Mammary microvascular endothelial cell (primary cell): ENCODE results near the gene RALGAPB. TPM values are rescaled to one million over a fixed set of nuclear protein-coding genes. Genes with fewer than 3 reads are reported as not detected.

Experiments
- total RNA-seq: library from RNA; depleted of rRNA; stranded (reverse); fragments of >200 nt; gene quantifications from 2 replicates; pipeline ENCODE4 v1.2.3, GENCODE V29; 2015

The RALGAPB gene
- 26.0 and 30.4 TPM in 2 replicates for total RNA-seq

DNA sequence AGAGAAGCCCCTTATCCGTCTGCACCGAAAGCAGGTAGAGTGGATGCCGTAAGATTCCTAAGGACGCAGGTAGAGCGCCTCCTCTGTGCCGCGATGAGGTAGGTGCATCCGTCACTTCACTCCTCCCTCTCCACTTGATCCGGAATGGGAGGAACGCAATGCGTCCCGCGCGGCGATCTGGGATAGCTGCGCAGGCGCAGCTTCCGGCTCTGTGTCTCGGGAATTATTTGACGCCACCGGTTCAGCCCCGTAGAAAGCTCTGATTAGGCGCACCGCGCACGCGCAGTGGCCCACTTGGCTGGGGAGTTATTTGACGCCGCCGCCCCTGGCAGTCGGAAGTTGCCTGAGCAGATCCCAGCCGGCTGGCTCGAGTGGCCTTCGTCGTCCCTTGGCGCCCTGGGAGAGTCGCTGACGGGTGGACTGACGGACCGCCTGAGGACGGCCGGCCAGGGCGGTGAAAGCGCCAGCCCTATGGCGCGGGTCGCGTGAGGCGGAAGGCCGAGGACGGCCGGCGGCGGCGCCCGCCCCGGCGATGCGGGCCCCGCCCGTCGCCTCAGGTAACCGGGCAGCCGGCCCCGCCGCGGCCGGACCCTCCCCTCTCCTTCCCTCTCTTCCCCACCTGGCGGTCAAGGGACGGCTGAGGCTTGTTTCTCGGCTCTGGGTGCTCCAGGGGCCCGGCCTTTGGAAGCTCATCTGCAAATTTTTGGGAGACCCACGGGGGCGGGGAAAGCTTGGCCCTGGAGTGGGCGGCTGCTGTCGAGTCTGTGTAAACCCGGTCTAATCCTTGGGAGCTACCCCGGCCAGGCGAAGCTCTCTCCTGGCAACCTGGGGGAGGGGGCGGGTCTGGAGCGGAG lies at the start of gene RALGAPB:
RALGAPB (plus strand) TSS at position 331 of the 854 bp plus-strand sequence. CDS start 15,590 bp downstream, outside the sequence.

DNA sequence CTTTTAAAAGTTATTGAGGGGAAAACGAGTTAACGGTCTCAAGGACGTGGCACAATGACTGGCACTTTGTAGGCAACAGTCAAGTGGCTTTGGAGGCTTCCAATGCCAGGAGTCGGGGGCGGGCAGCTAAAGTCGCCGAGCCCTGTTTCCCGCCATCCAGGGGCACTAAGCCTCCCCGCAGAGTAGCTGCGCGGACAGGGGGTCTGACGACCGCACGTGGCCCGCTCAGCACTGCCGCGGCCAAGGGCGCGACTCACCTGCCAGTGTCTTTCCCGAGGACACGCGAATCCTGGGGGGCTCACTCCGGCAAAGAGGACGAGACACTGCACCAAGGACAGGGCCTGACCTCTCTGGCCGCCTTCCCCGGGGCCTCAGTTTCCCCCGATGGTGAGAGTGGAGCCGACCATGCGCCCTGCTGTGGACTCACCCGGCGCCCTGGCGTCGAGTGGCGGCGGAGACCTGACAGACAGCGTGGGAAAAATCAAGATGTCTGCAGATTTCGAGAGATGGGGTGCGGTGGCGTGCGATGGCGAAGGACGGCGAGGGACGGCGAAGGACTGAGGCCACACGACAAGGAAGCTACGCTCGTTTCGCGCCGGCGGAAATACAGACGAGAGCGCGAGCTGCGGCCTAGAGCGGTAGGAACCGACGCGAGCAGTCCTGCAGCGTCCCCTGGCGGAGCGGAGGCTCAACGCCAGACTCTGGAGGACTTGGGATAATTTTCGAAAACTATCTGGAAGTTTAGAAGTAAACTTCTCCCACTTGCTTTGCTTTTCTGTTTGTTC lies 37.7 kb upstream of the RALGAPB start, which contains the start of gene SNHG17:
SNHG17 (minus strand) TSS at position 559 of the 785 bp plus-strand sequence.

DNA sequence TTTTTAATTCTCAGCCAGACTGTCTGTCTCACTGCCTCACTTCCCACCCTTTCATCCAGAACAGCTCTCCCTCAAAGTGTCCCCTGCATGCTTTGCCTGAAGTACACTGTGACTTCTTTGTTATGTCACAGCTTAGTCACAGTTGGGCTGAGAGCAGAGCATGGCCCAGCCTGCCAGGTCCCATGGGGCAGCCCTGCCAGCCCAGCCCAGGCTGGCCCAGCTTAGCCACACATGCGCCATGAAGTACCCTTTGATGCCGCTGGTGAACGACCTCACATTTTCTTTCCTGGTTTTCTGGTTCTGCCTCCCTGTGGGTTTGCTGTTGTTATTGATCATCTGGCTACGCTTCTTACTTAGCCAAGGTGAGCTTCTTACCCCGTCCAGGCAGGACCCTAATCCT lies 108.4 kb downstream of the RALGAPB start, which contains the start of gene ADIG:
ADIG (plus strand) TSS at position 185 of the 400 bp plus-strand sequence; CDS start at position 239, 54 bp downstream.

DNA sequence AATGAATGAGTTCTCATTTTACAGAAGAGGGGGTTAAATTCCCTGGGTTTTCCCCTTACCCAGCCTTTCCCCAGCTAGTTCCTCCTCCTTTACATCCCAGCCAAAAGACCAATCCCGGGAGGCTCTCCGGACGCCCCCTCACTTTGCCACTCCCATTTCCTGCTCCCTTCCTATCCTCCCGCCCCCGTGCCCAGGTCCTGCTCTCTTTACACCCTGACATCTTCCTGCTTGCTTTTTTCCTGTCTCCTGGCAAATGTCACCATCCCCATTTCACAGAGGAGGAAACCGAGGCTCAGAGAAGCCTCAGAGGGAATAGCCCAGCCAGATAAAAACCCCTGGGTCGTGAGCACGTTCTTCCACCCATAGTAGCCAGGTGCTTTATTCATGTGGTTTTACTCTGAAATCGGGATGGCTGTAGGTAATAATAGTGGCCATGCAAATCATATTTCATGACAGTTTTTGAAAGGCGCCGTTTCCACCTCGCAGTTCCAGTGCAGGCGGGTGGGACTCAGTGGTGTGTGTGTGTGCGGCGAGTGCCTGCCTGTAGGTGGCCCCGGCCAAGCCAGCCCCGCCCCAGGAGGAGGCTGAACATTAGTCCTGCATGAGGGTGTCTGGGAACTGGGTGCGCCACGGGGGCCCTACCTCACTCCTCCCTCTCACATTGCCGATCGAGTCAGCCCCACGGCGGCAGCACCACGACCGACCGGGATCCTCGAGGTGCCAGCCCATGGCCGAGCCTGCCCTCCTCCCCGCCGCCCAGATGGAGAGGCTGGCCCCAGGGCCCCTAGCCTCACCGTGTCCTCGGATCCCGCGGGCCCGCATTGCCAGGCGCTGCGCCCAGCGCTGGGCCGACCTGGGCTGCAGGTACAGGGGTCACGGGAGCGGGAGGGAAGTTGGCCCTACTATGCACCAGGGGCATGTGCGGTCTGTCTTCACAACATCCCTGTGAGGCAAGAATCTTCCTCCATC lies 128.9 kb downstream of the RALGAPB start, which contains the start of gene ARHGAP40:
ARHGAP40 (plus strand) TSS at position 594 of the 969 bp plus-strand sequence.

Other genes starting within 250 kb of the RALGAPB start
- gene KIAA1755, start 212.1 kb upstream of the RALGAPB start, total RNA-seq, result 0.34 TPM in 1 of 2 replicates, not detected in the other
- gene BPI, start 168.7 kb upstream of the RALGAPB start, total RNA-seq, result not detected in 2 replicates
- not detected in 2 replicates for gene LBP, start 126.4 kb upstream of the RALGAPB start, total RNA-seq
- gene SNHG17, start 37.5 kb upstream of the RALGAPB start, total RNA-seq, result 6.3 and 11.6 TPM in 2 replicates
- not detected in 2 replicates for gene ADIG, start 108.4 kb downstream of the RALGAPB start, total RNA-seq
- 0.59 and 0.87 TPM in 2 replicates for gene ARHGAP40, start 129.0 kb downstream of the RALGAPB start, total RNA-seq